ENCODE results near the gene CXCR6.

The CXCR6 gene

GRCh38 chr3:45949432-45949831 is 6.2 kb downstream of the CXCR6 start:
- no peak for DNase-seq

GRCh38 chr3:45950131-45950530 is 6.9 kb downstream of the CXCR6 start:
- no peak for DNase-seq

GRCh38 chr3:45950686-45951600 is 7.7 kb downstream of the CXCR6 start:
- DNase-seq, result peak; percentile 47

- no peak for DNase-seq
These were observed 8.7 kb downstream of the CXCR6 start for GRCh38 chr3:45951946-45952345.

- no peak for DNase-seq
These were observed 9.2 kb downstream of the CXCR6 start for GRCh38 chr3:45952456-45952855.

GRCh38 chr3:45953536-45953935 is 10.3 kb downstream of the CXCR6 start:
- DNase-seq, result no peak

GRCh38 chr3:45954306-45954705 is 11.0 kb downstream of the CXCR6 start:
- no peak for DNase-seq

GRCh38 chr3:45955017-45955647 is 11.9 kb downstream of the CXCR6 start:
- DNase-seq, result no peak

- DNase-seq, result no peak
These were observed 12.4 kb downstream of the CXCR6 start for GRCh38 chr3:45955706-45956105.

GRCh38 chr3:45957586-45957985 is 14.3 kb downstream of the CXCR6 start:
- DNase-seq, result no peak

GRCh38 chr3:45958321-45958791 is 15.1 kb downstream of the CXCR6 start:
- no peak for DNase-seq

- DNase-seq, result no peak
These were observed 15.9 kb downstream of the CXCR6 start for GRCh38 chr3:45959201-45959600.

- DNase-seq, result no peak
These were observed 17.0 kb downstream of the CXCR6 start for GRCh38 chr3:45960289-45960688.

- no peak for DNase-seq
These were observed 18.8 kb downstream of the CXCR6 start for GRCh38 chr3:45962033-45962432.

GRCh38 chr3:45964139-45964538 is 20.9 kb downstream of the CXCR6 start:
- no peak for DNase-seq

- no peak for DNase-seq
These were observed 22.0 kb downstream of the CXCR6 start for GRCh38 chr3:45965253-45965652.

- DNase-seq, result no peak
These were observed 22.4 kb downstream of the CXCR6 start for GRCh38 chr3:45965653-45966052.

GRCh38 chr3:45966371-45966791 is 23.1 kb downstream of the CXCR6 start:
- DNase-seq, result no peak

- no peak for DNase-seq
These were observed 23.8 kb downstream of the CXCR6 start for GRCh38 chr3:45966950-45967640.

GRCh38 chr3:45967724-45968123 is 24.5 kb downstream of the CXCR6 start:
- no peak for DNase-seq

GRCh38 chr3:45968149-45968548 is 24.9 kb downstream of the CXCR6 start:
- no peak for DNase-seq

- no peak for DNase-seq
These were observed 25.4 kb downstream of the CXCR6 start for GRCh38 chr3:45968706-45969105.

- DNase-seq, result no peak
These were observed 25.9 kb downstream of the CXCR6 start for GRCh38 chr3:45969116-45969515.

- DNase-seq, result no peak
These were observed 26.7 kb downstream of the CXCR6 start for GRCh38 chr3:45969953-45970352.
